SU-DHL-6 (cell line): Measurements from ENCODE around the gene INO80C.

Source experiments
- CTCF ChIP-seq: fragments of 200-600 bp; sonication (generic); IDR thresholded peaks from one replicate; pipeline ENCODE4 v1.5.1; 2017; ENCODE audit warnings: antibody characterized with exemption, mild to moderate bottlenecking, low read length, moderate library complexity; ENCODE audit not compliant: insufficient read depth, poor library complexity, severe bottlenecking
- EZH2phosphoT487 ChIP-seq: fragments of 200-600 bp; sonication (generic), shearing (Covaris generic); conservative IDR thresholded peaks from 2 replicates; pipeline ENCODE4 v1.6.1; 2018; ENCODE audit warnings: mild to moderate bottlenecking, antibody characterized with exemption, low read length, moderate library complexity, mixed read lengths

GRCh38 chr18:35500113-35500512 is 2.4 kb upstream of the INO80C start:
- TF ChIP-seq CTCF (no peak), EZH2phosphoT487 (no peak)
